T47D (cell line): ENCODE data around the gene UBD.

Source experiments
- DNase-seq, 2 experiments: peaks; one replicate each; pipeline versions ENCODE4 v3.0.0 to v3.0.0-alpha.2; 2011 to 2012; ENCODE audit warnings: low read depth in 1 of 2, low spot score in 1 of 2
- JUND ChIP-seq: IDR thresholded peaks from 2 replicates; pipeline ENCODE4 v1.6.1; 2012; ENCODE audit warnings: low read depth
- in situ Hi-C: cut with HindIII; loops from 2 replicates; pipeline ENCODE4 v1.10.0; 2016; ENCODE audit warnings: low sequenced_read_pairs, low pct_unique_long_range_greater_than_20kb

UBD gene

GRCh38 chr6:29509711-29510110, 49.8 kb downstream of the UBD start:
- no peak for TF ChIP-seq JUND
- in situ Hi-C loops, result no loop called here
- no peak for DNase-seq

GRCh38 chr6:29509239-29509638, 50.3 kb downstream of the UBD start:
- TF ChIP-seq JUND, result no peak
- in situ Hi-C loops, result no loop called here
- no peak for DNase-seq

GRCh38 chr6:29507319-29507718, 52.2 kb downstream of the UBD start:
- in situ Hi-C loops, result no loop called here
- TF ChIP-seq JUND, result no peak
- no peak for DNase-seq

GRCh38 chr6:29506446-29507067, 53.0 kb downstream of the UBD start:
- TF ChIP-seq JUND, result no peak
- in situ Hi-C loops, result no loop called here
- DNase-seq, result no peak

- DNase-seq, result no peak
- in situ Hi-C loops, result no loop called here
- no peak for TF ChIP-seq JUND
Observed at GRCh38 chr6:29505808-29506207, 53.7 kb downstream of the UBD start.
